GM12878 (cell line): ENCODE results near the gene ROBO1. TPM values are rescaled to one million over a fixed set of nuclear protein-coding genes. Genes with fewer than 3 reads are reported as not detected.

Experiments
- ATAC-seq: fragments of 200-7000 bp; cut with Tn5 transposase; 3 replicates; pipeline ENCODE4 v1.9.1; 2020; ENCODE audit warnings: mild to moderate bottlenecking, moderate library complexity
- BruUV-seq: library from RNA; stranded (reverse); fragments of 400-500 nt; replicated peaks from 2 replicates; lab custom pipeline; 2021; lab: Mats Ljungman, UMichigan
- CTCF ChIA-PET: fragments of 300-600 bp; sonication (Branson Sonifier 250); formaldehyde crosslinking; extraction: SDS; loops from one replicate; lab custom pipeline; 2021; ENCODE audit warnings: inconsistent platforms; lab: Yijun Ruan, JAX
- POLR2A ChIA-PET: fragments of 350-600 bp; formaldehyde crosslinking; extraction: SDS; loops from one replicate; lab custom pipeline; 2021; ENCODE audit warnings: inconsistent platforms; lab: Charles Lee
- RAD21 ChIA-PET: fragments of 300-600 bp; sonication (Branson Sonifier 250); formaldehyde crosslinking; loops from one replicate; lab custom pipeline; 2023; ENCODE audit warnings: antibody characterized with exemption; ENCODE audit not compliant: unreplicated experiment; lab: Charles Lee
- SMC1A ChIA-PET: fragments of 300-600 bp; sonication (Branson Sonifier 250); formaldehyde crosslinking; loops from one replicate; lab custom pipeline; 2023; ENCODE audit not compliant: unreplicated experiment, uncharacterized antibody; lab: Charles Lee
- DNase-seq: peaks from one replicate; pipeline ENCODE4 v3.0.0-alpha.2; 2011; ENCODE audit warnings: low read depth, low spot score
- FAIRE-seq: peaks from 3 replicates; lab custom pipeline; 2011; peaks lifted over from hg19 to GRCh38; lab: Jason Lieb, UNC
- H2AFZ ChIP-seq: 2 replicates; pipeline ENCODE4 v1.6.0; 2011; ENCODE audit warnings: low read depth, low read length, control low read depth; ENCODE audit not compliant: control insufficient read depth
- H3K27ac ChIP-seq: 2 replicates; pipeline ENCODE4 v1.5.1; 2011; ENCODE audit warnings: control low read depth; ENCODE audit not compliant: control insufficient read depth, insufficient read depth
- H3K27me3 ChIP-seq, 2 experiments: replicated peaks in 1 of 2; 2 replicates each; pipeline versions ENCODE4 v1.6.0 to v1.6.1; 2011; ENCODE audit warnings: low read length in 1 of 2; ENCODE audit not compliant: control insufficient read depth in 2 of 2, insufficient read depth in 2 of 2
- H3K36me3 ChIP-seq, 2 experiments: 2 replicates each; pipeline ENCODE4 v1.5.1; 2011; ENCODE audit warnings: low read length in 1 of 2; ENCODE audit not compliant: control insufficient read depth in 2 of 2, insufficient read depth in 2 of 2
- H3K4me1 ChIP-seq: 2 replicates; pipeline ENCODE4 v1.6.1; 2011; ENCODE audit warnings: mild to moderate bottlenecking, low read length, moderate library complexity, mixed read lengths; ENCODE audit not compliant: control insufficient read depth, insufficient read depth
- H3K4me2 ChIP-seq: 2 replicates; pipeline ENCODE4 v1.6.0; 2011; ENCODE audit warnings: control low read depth; ENCODE audit not compliant: control insufficient read depth, insufficient read depth
- H3K4me3 ChIP-seq: fragments of 200-600 bp; sonication (generic); 2 replicates; pipeline ENCODE4 v1.5.1; 2016
- H3K79me2 ChIP-seq: 2 replicates; pipeline ENCODE4 v1.6.0; 2011; ENCODE audit warnings: low read length; ENCODE audit not compliant: control insufficient read depth, insufficient read depth
- H3K9ac ChIP-seq: 2 replicates; pipeline ENCODE4 v1.8.0; 2011; ENCODE audit warnings: low read length, control low read depth, mixed read lengths; ENCODE audit not compliant: control insufficient read depth, insufficient read depth
- H3K9me3 ChIP-seq: replicated peaks from 3 replicates; pipeline ENCODE4 v1.5.1; 2011; ENCODE audit warnings: mild to moderate bottlenecking, low read length; ENCODE audit not compliant: control insufficient read depth, insufficient read depth
- H4K20me1 ChIP-seq: 2 replicates; pipeline ENCODE4 v1.6.0; 2011; ENCODE audit not compliant: control insufficient read depth, insufficient read depth
- ATF2 ChIP-seq: IDR thresholded peaks from 2 replicates; pipeline ENCODE4 v1.6.1; 2012; ENCODE audit warnings: low read length, inconsistent platforms
- DPF2 ChIP-seq: fragments of 450-650 bp; IDR thresholded peaks from 2 replicates; pipeline ENCODE4 v1.6.1; 2017; ENCODE audit warnings: mild to moderate bottlenecking
- GATAD2B ChIP-seq: fragments of 450-650 bp; conservative IDR thresholded peaks from 2 replicates; pipeline ENCODE4 v1.6.1; 2017; ENCODE audit warnings: low read depth, mild to moderate bottlenecking, moderate library complexity
- NR2C2 ChIP-seq: IDR thresholded peaks from 2 replicates; pipeline ENCODE4 v1.6.1; 2011; ENCODE audit warnings: borderline replicate concordance, low read depth; ENCODE audit not compliant: control insufficient read depth, insufficient read length
- RCOR1 ChIP-seq: conservative IDR thresholded peaks from 2 replicates; pipeline ENCODE4 v1.6.1; 2012; ENCODE audit warnings: low read depth, low read length, improper control_type of control experiment
- SIN3A ChIP-seq: IDR thresholded peaks from 2 replicates; pipeline ENCODE4 v1.6.1; 2012; ENCODE audit warnings: low read depth, low read length, improper control_type of control experiment
- SMARCA5 ChIP-seq: fragments of 450-650 bp; IDR thresholded peaks from 2 replicates; pipeline ENCODE4 v1.6.1; 2017; ENCODE audit warnings: mild to moderate bottlenecking
- SUPT20H ChIP-seq: IDR thresholded peaks from 2 replicates; pipeline ENCODE4 v1.6.1; 2011; ENCODE audit warnings: low read depth, mild to moderate bottlenecking, low read length, moderate library complexity, borderline replicate concordance; ENCODE audit not compliant: control insufficient read depth
- YBX1 ChIP-seq: fragments of 450-650 bp; IDR thresholded peaks from 2 replicates; pipeline ENCODE4 v1.6.1; 2016; ENCODE audit warnings: antibody characterized with exemption
- ZNF592 ChIP-seq: fragments of 450-650 bp; IDR thresholded peaks from 2 replicates; pipeline ENCODE4 v1.6.1; 2017; ENCODE audit warnings: mild to moderate bottlenecking, moderate library complexity
- WGBS: methylation state at CpG from one replicate; pipeline ENCODE4 v1.1.6; 2016; ENCODE audit warnings: low lambda C conversion rate; ENCODE audit not compliant: insufficient replicate concordance, insufficient coverage; ENCODE audit errors: missing lambda C conversion rate; 5-methylcytosine and 5-hydroxymethylcytosine counted together
- in situ Hi-C: fragments of 300-500 bp; cut with MboI; formaldehyde crosslinking; loops from 9 replicates; pipeline ENCODE4 v1.14.3; 2018; ENCODE audit warnings: mixed read lengths
- intact Hi-C: fragments of 100-400 bp; cut with micrococcal nuclease; formaldehyde crosslinking; loops from one replicate; pipeline ENCODE4 v1.14.2; 2022; ENCODE audit not compliant: unreplicated experiment
- polyA plus RNA-seq, 11 experiments: library from polyadenylated mRNA; depleted of rRNA in 4 of 11; unstranded in 6 of 11; stranded (reverse) in 5 of 11; fragments of >200 nt; fragmentation: Nextera tagmentation in 4 of 11; fragmentation: Illumina TruSeq in 1 of 11; extraction: Ambion mirVana in 4 of 11; extraction: Trizol in 1 of 11; gene quantifications; 1 replicate in 1 of 11; 2 replicates in 10 of 11; pipeline versions ENCODE4 v1.2.1 to v1.2.3, GENCODE V29; 2011 to 2016; ENCODE audit warnings: inconsistent platforms in 2 of 11, missing spikeins in 2 of 11, low read depth in 1 of 11
- total RNA-seq, 4 experiments: library from RNA; depleted of rRNA in 3 of 4; stranded (reverse); fragments of >200 nt in 3 of 4; fragmentation: Illumina TruSeq in 1 of 4; extraction: Trizol in 1 of 4; gene quantifications; 2 replicates each; pipeline versions ENCODE4 v1.2.1 to v1.2.3, GENCODE V29; 2013 to 2021
- TF ChIP-seq, protein P1 (sequence below): fragments of 450-650 bp; IDR thresholded peaks from 2 replicates; pipeline ENCODE4 v1.6.1; 2018; ENCODE audit warnings: mild to moderate bottlenecking, low read depth, moderate library complexity; ENCODE audit not compliant: partially characterized antibody
- TF ChIP-seq, protein P2 (sequence below): IDR thresholded peaks from 2 replicates; pipeline ENCODE4 v1.6.1; 2012; ENCODE audit warnings: mild to moderate bottlenecking, low read depth, low read length

ROBO1 gene
- total and polyA plus RNA-seq, 10 of the 15 experiments (the other 5 are each of a cell fraction or from before 2014, with no cell fraction given): 0.29 to 46.5 (median 1.2) TPM

- no TSS peak for BruUV-seq
- ATAC-seq (no peak), FAIRE-seq (no peak), DNase-seq (no peak)
- H3K27ac ChIP-seq: no peak overlapping the region
- CTCF ChIA-PET: no interaction called here
- no peaks in the 10 kb centered on the region for H4K20me1 ChIP-seq
- H3K27me3 ChIP-seq: no peaks in the 10 kb centered on the region
- TF ChIP-seq RCOR1: no peak
- TF ChIP-seq ZNF592: no peak
- TF ChIP-seq ATF2: no peak
- TF ChIP-seq, protein P1, sequence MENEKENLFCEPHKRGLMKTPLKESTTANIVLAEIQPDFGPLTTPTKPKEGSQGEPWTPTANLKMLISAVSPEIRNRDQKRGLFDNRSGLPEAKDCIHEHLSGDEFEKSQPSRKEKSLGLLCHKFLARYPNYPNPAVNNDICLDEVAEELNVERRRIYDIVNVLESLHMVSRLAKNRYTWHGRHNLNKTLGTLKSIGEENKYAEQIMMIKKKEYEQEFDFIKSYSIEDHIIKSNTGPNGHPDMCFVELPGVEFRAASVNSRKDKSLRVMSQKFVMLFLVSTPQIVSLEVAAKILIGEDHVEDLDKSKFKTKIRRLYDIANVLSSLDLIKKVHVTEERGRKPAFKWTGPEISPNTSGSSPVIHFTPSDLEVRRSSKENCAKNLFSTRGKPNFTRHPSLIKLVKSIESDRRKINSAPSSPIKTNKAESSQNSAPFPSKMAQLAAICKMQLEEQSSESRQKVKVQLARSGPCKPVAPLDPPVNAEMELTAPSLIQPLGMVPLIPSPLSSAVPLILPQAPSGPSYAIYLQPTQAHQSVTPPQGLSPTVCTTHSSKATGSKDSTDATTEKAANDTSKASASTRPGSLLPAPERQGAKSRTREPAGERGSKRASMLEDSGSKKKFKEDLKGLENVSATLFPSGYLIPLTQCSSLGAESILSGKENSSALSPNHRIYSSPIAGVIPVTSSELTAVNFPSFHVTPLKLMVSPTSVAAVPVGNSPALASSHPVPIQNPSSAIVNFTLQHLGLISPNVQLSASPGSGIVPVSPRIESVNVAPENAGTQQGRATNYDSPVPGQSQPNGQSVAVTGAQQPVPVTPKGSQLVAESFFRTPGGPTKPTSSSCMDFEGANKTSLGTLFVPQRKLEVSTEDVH: no peak
- TF ChIP-seq, protein P2, sequence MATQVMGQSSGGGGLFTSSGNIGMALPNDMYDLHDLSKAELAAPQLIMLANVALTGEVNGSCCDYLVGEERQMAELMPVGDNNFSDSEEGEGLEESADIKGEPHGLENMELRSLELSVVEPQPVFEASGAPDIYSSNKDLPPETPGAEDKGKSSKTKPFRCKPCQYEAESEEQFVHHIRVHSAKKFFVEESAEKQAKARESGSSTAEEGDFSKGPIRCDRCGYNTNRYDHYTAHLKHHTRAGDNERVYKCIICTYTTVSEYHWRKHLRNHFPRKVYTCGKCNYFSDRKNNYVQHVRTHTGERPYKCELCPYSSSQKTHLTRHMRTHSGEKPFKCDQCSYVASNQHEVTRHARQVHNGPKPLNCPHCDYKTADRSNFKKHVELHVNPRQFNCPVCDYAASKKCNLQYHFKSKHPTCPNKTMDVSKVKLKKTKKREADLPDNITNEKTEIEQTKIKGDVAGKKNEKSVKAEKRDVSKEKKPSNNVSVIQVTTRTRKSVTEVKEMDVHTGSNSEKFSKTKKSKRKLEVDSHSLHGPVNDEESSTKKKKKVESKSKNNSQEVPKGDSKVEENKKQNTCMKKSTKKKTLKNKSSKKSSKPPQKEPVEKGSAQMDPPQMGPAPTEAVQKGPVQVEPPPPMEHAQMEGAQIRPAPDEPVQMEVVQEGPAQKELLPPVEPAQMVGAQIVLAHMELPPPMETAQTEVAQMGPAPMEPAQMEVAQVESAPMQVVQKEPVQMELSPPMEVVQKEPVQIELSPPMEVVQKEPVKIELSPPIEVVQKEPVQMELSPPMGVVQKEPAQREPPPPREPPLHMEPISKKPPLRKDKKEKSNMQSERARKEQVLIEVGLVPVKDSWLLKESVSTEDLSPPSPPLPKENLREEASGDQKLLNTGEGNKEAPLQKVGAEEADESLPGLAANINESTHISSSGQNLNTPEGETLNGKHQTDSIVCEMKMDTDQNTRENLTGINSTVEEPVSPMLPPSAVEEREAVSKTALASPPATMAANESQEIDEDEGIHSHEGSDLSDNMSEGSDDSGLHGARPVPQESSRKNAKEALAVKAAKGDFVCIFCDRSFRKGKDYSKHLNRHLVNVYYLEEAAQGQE: no peak
- no peak for TF ChIP-seq SIN3A
- no peak for TF ChIP-seq YBX1
- TF ChIP-seq NR2C2: no peak
- TF ChIP-seq DPF2: no peak
- no peak for TF ChIP-seq SUPT20H
- TF ChIP-seq SMARCA5: no peak
- no peak for TF ChIP-seq GATAD2B
- RAD21 ChIA-PET: no interaction called here
- no peaks in the 10 kb centered on the region for H3K4me1 ChIP-seq
- H3K9me3 ChIP-seq: no peaks in the 10 kb centered on the region
- no peaks in the 10 kb centered on the region for H3K79me2 ChIP-seq
- POLR2A ChIA-PET: no interaction called here
- H3K9ac ChIP-seq: no peak overlapping the region
- H3K4me3 ChIP-seq: no peak overlapping the region
- intact Hi-C loops (no loop called here), in situ Hi-C loops (no loop called here)
- no peak overlapping the region for H2AFZ ChIP-seq
- 32% methylated on average over 2 of the region's 2 CpGs for whole genome bisulfite sequencing
- SMC1A ChIA-PET: interaction anchor here (1.4 kb wide), 1 partner anchor 11 kb away, joined by 3 read pairs; no protein-coding TSS in a partner anchor
- H3K4me2 ChIP-seq: no peak overlapping the region
- H3K36me3 ChIP-seq: no peaks in the 10 kb centered on the region
These were observed 170.1 kb downstream of the ROBO1 start for GRCh38 chr3:79597709-79598108.
